ES-I3 (cell line): ENCODE data around the gene TDRD7.
A peak's percentile ranks its signal among the peaks of the same experiment; 100 is the strongest.
"Not testable (repeated sequence)": the region's sequence is repeated elsewhere in the genome, so short reads cannot be mapped to it uniquely, and the experiment has no call there.

Experiments used
- H3K36me3 ChIP-seq: 2 replicates; pipeline ENCODE4 v1.6.1; 2013; ENCODE audit warnings: mild to moderate bottlenecking, low read length, control low read depth, moderate library complexity; ENCODE audit not compliant: insufficient read depth
- H3K4me1 ChIP-seq: 2 replicates; pipeline ENCODE4 v1.6.1; 2013; ENCODE audit warnings: mild to moderate bottlenecking, control low read depth, low read length; ENCODE audit not compliant: insufficient read depth
- H3K9ac ChIP-seq: 2 replicates; pipeline ENCODE4 v1.6.1; 2013; ENCODE audit warnings: low read depth, mild to moderate bottlenecking, low read length, moderate library complexity
- H3K9me3 ChIP-seq: 2 replicates; pipeline ENCODE4 v1.6.1; 2013; ENCODE audit warnings: mild to moderate bottlenecking, low read length, moderate library complexity; ENCODE audit not compliant: control insufficient read depth, insufficient read depth

Gene TDRD7

DNA sequence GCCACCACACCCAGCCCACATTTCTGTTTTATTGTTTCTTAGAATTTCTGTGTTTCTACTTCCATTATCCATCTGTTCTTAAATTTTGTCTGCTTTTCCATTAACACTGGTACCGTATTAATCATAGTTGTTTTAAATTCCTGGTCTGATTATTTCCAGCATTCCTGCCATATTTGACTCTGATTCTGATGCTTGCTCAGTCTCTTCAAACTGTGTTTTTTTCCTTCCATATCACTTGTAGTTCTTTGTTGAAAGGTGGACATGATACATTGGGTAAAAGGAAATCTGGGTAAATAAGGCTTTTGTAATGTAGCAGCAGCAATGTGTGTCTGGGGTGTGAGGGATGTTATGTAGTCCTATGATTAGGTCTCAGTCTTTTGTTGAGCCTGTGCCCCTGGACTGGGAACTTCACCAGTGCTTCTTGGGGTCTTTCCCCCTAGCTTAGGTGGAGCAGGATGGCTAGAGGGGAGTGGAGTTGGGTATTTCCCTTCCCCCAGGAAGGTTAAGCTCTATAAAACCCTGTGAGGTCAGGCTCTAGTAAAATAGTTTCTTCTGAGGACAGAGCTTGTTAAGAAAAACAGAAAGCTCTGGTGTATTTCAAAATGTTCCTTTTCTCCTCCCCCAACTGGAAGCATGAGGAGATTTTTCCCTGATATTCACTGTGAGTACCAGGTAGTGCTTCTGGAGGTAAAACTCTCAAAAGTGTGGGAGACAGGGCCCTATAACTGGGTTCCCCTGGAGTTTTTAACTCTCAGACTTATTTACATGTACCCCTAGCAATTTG, 79.5 kb downstream of the TDRD7 start:
- Histone ChIP-seq H3K9me3 (peaks cover 4% of the 10 kb centered on the region; the same call in 1 of the 2 replicates), H3K4me1 (no peaks in the 10 kb centered on the region), H3K36me3 (no peaks in the 10 kb centered on the region; the same call in 1 of the 2 replicates), H3K9ac (no peak overlapping the region)

DNA sequence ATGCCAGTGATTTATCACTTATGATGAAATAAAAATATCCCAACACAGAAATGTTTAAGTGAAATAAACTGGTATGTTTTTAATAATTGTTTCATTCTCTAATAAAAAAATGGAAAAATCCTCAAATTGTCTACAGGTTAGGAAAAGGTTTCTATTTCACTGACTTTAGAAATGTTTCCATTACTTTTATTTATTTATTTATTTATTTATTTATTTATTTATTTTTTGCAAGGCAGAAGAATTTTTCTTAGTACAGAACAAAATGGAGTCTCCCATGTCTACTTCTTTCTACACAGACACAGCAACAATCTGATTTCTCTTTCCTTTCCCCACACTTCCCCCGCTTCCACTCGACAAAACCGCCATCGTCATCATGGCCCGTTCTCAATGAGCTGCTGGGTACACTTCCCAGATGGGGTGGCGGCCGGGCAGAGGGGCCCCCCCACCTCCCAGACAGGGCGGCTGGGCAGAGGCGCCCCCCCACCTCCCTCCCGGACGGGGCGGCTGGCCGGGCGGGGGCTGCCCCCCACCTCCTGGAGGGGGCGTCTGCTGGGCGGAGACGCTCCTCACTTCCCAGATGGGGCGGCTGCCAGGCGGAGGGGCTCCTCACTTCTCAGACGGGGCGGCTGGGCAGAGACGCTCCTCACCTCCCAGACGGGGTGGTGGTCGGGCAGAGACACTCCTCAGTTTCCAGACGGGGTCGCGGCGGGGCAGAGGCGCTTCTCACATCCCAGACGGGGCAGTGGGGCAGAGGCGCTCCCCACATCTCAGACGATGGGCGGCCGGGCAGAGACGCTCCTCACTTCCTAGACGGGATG, 85.9 kb downstream of the TDRD7 start:
- H3K9me3 ChIP-seq, H3K36me3 ChIP-seq, H3K4me1 ChIP-seq, H3K9ac ChIP-seq: not testable (repeated sequence)

DNA sequence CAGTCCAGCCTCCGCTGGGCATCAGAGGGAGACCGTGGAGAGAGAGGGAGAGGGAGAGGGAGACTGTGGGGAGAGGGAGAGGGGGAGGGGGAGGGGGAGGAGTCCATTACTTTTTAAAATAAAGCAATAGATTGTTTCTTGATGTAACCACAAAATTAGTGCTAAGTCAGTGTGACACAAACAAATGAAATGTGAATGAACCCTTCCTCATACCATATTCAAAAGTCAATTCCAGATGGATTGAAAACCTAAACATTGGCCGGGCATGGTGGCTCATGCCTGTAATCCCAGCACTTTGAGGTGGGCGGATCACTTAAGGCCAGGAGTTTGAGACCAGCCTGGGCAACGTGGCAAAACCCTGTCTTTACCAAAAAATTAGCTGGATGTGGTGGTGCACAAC, 87.0 kb downstream of the TDRD7 start:
- H3K9ac ChIP-seq, H3K4me1 ChIP-seq, H3K9me3 ChIP-seq, H3K36me3 ChIP-seq: not testable (repeated sequence)

DNA sequence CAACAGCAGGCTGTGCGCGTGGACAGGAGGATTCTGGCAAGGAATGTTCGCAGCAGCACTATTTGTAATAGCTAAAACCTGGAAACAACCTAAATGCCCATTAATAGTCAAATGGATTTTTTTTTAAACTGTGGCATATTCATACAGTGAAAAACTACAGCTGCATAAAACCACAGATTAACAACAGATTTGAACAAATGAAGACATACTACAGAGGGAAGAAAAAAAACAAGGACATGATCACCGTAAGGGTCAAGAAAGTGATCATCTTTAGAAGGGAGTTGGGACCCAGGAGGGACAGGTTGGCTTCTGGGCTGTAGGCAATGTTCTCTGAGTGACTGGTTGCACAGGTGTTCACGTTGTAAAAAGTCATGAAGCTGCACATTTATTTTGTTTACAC, 88.4 kb downstream of the TDRD7 start:
- Histone ChIP-seq H3K4me1 (no peaks in the 10 kb centered on the region; the same call in 1 of the 2 replicates), H3K9ac (no peak overlapping the region), H3K36me3 (no peaks in the 10 kb centered on the region), H3K9me3 (no peaks in the 10 kb centered on the region)

DNA sequence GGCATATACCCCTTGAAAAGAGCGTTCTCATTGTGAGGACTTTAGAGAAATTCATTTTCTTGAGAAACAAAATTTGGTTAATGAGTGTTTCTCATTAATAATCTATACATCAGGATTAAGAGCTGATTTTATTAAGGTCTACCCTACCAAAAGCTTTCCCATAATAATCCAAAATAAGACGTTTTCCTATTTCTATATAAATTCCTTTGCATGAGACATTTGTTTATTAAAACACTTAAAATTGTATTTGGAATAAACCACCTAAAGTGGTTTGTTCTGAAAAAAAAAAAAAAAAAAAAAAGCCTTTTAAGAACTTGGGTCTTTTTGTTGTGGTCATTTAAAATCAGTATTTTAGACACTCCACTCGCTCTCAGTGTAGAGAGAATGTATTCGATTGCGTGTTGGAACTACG, 88.9 kb downstream of the TDRD7 start:
- Histone ChIP-seq H3K9me3 (no peaks in the 10 kb centered on the region), H3K4me1 (no peaks in the 10 kb centered on the region; the same call in 1 of the 2 replicates), H3K36me3 (no peaks in the 10 kb centered on the region), H3K9ac (peak overlapping the region; percentile 38; the same call in 1 of the 2 replicates)

DNA sequence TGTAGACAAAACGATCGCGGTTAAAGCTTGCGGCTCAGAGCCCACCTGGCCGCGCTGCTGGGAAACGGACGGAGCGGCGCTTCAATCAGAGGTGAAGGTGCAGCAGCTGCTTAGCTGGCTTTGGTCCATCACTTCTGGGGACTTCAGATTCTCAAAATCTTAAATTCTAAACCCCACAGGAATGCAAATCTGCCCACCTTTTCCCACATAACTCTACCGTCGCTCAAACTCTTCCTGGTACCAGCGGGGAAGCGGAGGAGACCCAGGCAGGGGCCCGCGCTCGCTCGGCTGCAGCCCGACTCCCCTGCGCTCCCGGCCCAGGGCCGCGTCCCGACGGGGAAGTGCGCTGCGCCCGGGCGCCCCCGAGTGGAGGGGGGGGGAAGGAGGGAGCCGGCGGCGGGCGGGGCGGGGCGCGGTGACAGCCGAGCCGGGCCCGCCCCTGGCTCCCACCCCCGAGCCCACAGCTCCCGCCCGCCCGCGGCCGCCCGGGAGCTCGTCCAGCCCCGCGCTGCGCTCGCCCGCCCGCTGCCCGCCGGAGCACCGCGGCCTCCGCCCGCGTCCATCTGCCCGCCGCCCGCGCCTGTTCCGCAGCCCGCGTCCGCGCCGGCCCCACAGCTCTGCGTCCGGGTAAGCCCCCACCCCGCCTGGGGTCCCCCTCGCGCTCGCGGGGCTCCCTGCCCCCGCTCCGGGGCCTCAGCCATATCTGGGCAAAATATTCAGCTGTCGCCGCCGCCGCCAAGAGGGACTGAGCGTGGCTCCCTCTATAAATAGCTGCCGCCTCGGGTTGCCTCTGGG, 89.5 kb downstream of the TDRD7 start, which contains the start of gene TMOD1:
TSS of gene TMOD1 (plus strand) at position 490 of the 795 bp plus-strand sequence. CDS start 22,523 bp downstream, outside the sequence.
- Histone ChIP-seq H3K36me3 (no peaks in the 10 kb centered on the region), H3K9me3 (no peaks in the 10 kb centered on the region), H3K9ac (peak within 1 kb of the TSS; percentile 74; the same call in 1 of the 2 replicates), H3K4me1 (no peaks in the 10 kb centered on the region; the same call in 1 of the 2 replicates)

DNA sequence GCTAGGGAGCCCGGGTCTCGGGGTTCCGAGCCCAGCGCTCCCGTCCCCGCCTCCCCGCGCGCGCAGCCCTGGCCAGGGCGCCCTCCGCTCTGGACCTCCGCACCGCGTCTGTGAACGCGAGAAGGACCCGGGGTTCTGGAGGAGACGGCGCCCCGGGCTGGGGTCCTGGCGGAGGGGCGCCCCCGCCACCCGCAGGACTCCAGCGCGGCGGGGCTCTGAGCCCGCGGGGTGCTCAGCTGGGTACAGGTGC, 90.0 kb downstream of the TDRD7 start:
- Histone ChIP-seq H3K4me1 (no peaks in the 10 kb centered on the region; the same call in 1 of the 2 replicates), H3K9me3 (no peaks in the 10 kb centered on the region), H3K9ac (peak overlapping the region; percentile 74; the same call in 1 of the 2 replicates), H3K36me3 (no peaks in the 10 kb centered on the region)

DNA sequence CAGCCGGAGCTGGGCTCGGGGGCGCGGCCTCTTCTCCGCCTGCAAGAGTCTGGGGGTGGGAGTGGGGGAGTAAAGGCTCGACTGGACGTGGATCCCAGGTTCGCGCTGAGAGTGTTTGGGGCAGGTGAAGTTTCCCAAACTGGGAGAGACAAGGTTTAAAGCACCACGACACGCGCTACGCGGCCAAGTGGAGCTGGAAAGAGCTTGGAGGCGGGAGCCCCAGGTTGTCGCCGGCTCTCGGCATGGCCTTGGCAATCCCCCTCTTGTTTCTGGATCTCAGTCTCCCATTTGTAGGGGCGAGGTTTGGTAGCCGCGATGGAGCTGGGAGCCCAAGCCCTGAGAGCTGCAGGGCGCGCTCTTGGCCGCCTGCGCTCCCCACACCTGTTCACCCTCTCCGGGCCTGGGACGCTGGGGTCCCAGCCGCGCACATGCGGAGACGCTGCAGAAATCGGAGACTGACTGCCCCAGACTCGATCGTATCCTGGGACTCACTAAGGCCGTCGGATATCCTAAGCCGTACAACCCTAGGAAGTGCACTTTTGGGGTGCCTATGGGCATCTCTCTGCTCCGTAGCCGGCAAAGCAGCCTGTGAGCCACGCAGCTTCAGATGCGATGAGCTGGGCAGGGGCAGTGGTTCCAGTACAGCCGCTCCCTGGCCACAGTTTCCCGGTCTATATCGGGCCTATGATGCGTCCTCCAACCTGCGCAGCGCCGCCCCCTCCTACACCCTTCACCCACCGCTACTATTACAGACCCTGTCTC, 90.5 kb downstream of the TDRD7 start:
- no peaks in the 10 kb centered on the region; the same call in 1 of the 2 replicates for H3K4me1 ChIP-seq
- no peaks in the 10 kb centered on the region for H3K9me3 ChIP-seq
- H3K9ac ChIP-seq: peak overlapping the region; percentile 74
- no peaks in the 10 kb centered on the region for H3K36me3 ChIP-seq

DNA sequence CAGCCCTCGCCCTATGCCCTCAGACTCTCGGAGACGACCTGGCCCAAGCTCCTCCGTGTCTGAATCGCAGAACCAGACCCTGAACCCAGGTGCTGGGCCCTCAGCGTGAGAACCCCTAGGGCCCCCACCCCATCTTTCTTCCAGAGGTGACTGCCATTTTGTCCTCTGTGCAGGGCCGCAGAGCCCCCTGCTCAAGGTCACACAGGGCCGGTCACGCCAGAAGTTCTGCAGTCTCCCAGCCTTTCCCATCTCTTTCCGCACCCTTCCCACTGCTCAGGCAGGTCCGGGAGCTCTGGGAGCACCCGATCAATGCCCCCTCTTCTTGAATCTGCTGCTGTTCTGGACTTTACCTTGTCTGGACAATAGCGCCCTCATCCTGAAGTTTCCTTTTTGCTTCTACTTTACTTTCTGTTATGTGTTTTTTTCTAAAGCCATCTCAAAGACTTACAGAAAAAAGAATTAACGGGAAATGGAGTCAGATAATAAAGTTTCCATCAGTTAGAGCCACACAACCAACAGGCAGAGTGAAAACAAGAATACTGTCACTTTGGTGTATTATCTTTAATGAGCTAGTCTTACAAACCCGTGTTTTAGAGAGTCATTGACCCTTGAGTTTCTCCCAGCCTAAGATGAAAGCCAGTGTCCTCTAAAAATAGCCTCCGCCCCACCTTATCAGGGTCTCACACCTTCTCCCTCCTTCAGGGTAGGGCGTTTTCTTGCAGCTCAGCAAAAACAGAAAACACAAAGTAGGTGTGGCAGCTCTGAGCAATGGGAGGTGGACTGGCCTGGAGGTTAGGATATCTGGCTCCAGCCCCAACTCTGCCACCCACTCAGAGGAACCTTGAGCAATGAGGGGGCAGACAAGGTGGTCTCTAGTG, 91.3 kb downstream of the TDRD7 start:
- Histone ChIP-seq H3K9ac (peak overlapping the region; percentile 74), H3K36me3 (no peaks in the 10 kb centered on the region), H3K4me1 (no peaks in the 10 kb centered on the region; the same call in 1 of the 2 replicates), H3K9me3 (no peaks in the 10 kb centered on the region)

DNA sequence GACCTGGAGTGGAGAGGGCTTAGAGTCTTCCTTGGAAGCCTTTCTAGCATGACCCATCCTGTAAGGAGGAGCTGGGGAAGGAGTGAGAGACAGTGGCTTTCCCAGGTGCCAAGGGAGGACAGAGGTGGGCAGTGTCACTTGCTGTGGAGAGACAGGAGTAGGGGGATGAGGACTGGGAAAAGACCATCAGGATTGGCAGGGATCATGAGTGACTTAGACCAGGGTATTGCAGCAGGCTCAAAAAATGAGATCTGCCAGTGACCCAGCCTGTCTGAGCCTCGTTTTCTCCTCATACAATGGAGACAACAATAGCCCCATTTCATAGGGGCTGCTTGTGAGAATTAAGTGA, 91.9 kb downstream of the TDRD7 start:
- H3K9me3 ChIP-seq: no peaks in the 10 kb centered on the region
- H3K9ac ChIP-seq: no peak overlapping the region
- no peaks in the 10 kb centered on the region for H3K36me3 ChIP-seq
- H3K4me1 ChIP-seq: no peaks in the 10 kb centered on the region; the same call in 1 of the 2 replicates

DNA sequence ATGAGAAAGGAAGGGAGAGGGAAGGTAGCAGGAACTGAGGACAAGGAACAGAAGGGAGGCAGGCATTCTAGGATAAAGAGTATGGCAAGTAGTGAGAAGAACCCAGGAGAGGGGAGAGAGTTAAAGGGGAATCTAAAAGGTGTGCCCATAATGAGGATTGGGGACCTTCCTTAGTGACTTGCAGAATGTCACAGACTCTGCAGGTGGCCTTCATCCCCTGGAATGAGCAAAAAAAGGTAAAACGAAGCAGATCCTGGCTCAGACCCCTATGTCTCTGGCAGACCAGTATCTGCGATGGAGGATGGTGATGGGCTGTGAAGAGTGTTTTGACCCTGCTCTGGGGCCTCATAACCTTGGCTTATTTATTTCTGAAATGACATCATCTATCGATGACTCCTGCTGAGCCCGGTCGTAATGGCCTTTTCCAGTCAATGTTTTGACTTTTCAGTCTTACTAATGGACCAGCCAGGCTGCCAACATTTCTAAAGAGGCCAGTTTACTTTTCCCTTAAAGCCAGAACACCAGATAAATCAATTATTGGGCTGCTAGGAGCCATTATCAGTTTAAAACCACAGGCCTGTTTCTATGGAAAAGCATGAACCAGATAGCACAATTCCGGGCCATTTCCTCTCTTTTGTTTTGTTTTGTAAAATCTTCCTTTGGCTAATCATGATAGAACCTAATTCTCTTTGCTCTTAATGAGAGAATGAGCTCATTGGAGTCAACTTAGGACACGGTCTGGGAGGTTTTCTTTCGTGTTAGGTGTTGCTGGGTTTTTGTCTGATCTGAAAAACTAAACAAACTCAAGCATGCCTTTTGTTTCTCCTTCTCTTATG, 92.7 kb downstream of the TDRD7 start:
- no peaks in the 10 kb centered on the region for H3K9me3 ChIP-seq
- no peaks in the 10 kb centered on the region; the same call in 1 of the 2 replicates for H3K4me1 ChIP-seq
- no peak overlapping the region for H3K9ac ChIP-seq
- H3K36me3 ChIP-seq: no peaks in the 10 kb centered on the region

DNA sequence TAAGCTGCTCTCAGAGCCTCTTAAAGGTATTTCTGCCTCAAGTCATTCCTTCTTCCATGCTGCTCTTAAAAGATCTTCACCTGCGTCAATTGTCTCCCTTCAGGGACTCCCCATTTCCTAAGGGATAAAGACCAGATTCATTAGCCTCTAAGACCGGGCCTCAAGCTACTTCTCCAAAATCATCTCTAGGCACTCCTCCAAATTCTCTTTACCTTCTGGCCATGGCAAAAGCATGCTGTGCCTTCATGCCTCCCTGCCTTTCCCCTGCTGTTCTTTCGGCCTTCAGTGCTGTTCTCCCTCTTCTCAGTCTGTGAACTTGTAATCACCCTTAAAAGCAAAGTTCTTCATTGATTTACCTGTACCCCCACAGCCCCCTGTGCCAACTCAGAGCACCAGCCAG, 93.9 kb downstream of the TDRD7 start:
- no peaks in the 10 kb centered on the region for H3K9me3 ChIP-seq
- no peaks in the 10 kb centered on the region; the same call in 1 of the 2 replicates for H3K4me1 ChIP-seq
- no peak overlapping the region for H3K9ac ChIP-seq
- H3K36me3 ChIP-seq: no peaks in the 10 kb centered on the region
